ENCODE results near the gene ADAMTS4. TPM values are rescaled to one million over a fixed set of nuclear protein-coding genes. Genes with fewer than 3 reads are reported as not detected.

Gene ADAMTS4
- total RNA-seq, 1 donor from 2014 or later: 6.8 TPM

- Mint-ChIP-seq H3K9me3 (no peaks in the 10 kb centered on the region), H3K36me3 (peaks cover 13% of the 10 kb centered on the region), H3K27ac (no peak overlapping the region), H3K27me3 (ENCODE audit: low read depth) (no peaks in the 10 kb centered on the region), H3K4me1 (no peaks in the 10 kb centered on the region), H3K4me3 (no peak overlapping the region)
- DNase-seq (ENCODE audit: low spot score in 2 of 2, unreplicated experiment in 2 of 2): no peak
- TF ChIP-seq CTCF (IDR thresholded peaks at IDR 0.05; ENCODE audit: unreplicated experiment): no peak
These were observed 19.6 kb upstream of the ADAMTS4 start for GRCh38 chr1:161218301-161219077.

- no peak for DNase-seq (ENCODE audit: low spot score in 2 of 2, unreplicated experiment in 2 of 2)
- Mint-ChIP-seq H3K27ac (no peak overlapping the region), H3K4me3 (no peak overlapping the region), H3K9me3 (no peaks in the 10 kb centered on the region), H3K36me3 (peaks cover 18% of the 10 kb centered on the region), H3K4me1 (no peaks in the 10 kb centered on the region), H3K27me3 (ENCODE audit: low read depth) (no peaks in the 10 kb centered on the region)
- no peak for TF ChIP-seq CTCF (IDR thresholded peaks at IDR 0.05; ENCODE audit: unreplicated experiment)
These were observed 19.0 kb upstream of the ADAMTS4 start for GRCh38 chr1:161217831-161218230.

- H3K9me3 Mint-ChIP-seq: no peaks in the 10 kb centered on the region
- peaks cover 19% of the 10 kb centered on the region for H3K36me3 Mint-ChIP-seq
- H3K27ac Mint-ChIP-seq: no peak overlapping the region
- no peak for TF ChIP-seq CTCF (IDR thresholded peaks at IDR 0.05; ENCODE audit: unreplicated experiment)
- no peak for DNase-seq (ENCODE audit: low spot score in 2 of 2, unreplicated experiment in 2 of 2)
- H3K4me1 Mint-ChIP-seq: no peaks in the 10 kb centered on the region
- no peaks in the 10 kb centered on the region for H3K27me3 Mint-ChIP-seq (ENCODE audit: low read depth)
- H3K4me3 Mint-ChIP-seq: no peak overlapping the region
These were observed 18.3 kb upstream of the ADAMTS4 start for GRCh38 chr1:161216945-161217712.

GRCh38 chr1:161215076-161215475 is 16.2 kb upstream of the ADAMTS4 start, which contains the start of gene FCER1G:
FCER1G (plus strand) TSS chr1:161215295; CDS start chr1:161215322, 27 bp downstream.
- Mint-ChIP-seq H3K4me3 (no peak within 1 kb of the TSS), H3K4me1 (no peaks in the 10 kb centered on the region), H3K36me3 (peaks cover 30% of the 10 kb centered on the region), H3K27me3 (ENCODE audit: low read depth) (no peaks in the 10 kb centered on the region), H3K27ac (no peak within 1 kb of the TSS), H3K9me3 (no peaks in the 10 kb centered on the region)
- TF ChIP-seq CTCF (IDR thresholded peaks at IDR 0.05; ENCODE audit: unreplicated experiment): no peak
- DNase-seq (ENCODE audit: low spot score in 2 of 2, unreplicated experiment in 2 of 2): no peak

GRCh38 chr1:161214369-161214768 is 15.5 kb upstream of the ADAMTS4 start:
- Mint-ChIP-seq H3K36me3 (peaks cover 36% of the 10 kb centered on the region), H3K9me3 (no peaks in the 10 kb centered on the region), H3K27ac (no peak overlapping the region), H3K4me1 (no peaks in the 10 kb centered on the region), H3K27me3 (ENCODE audit: low read depth) (no peaks in the 10 kb centered on the region), H3K4me3 (no peak overlapping the region)
- DNase-seq (ENCODE audit: low spot score in 2 of 2, unreplicated experiment in 2 of 2): no peak
- no peak for TF ChIP-seq CTCF (IDR thresholded peaks at IDR 0.05; ENCODE audit: unreplicated experiment)
